ENCODE measurements around the gene CEP83. TPM values are rescaled to one million over a fixed set of nuclear protein-coding genes. Genes with fewer than 3 reads are reported as not detected.

Gene CEP83
- polyA plus RNA-seq, 1 donor from 2014 or later: 19.5 TPM

DNA sequence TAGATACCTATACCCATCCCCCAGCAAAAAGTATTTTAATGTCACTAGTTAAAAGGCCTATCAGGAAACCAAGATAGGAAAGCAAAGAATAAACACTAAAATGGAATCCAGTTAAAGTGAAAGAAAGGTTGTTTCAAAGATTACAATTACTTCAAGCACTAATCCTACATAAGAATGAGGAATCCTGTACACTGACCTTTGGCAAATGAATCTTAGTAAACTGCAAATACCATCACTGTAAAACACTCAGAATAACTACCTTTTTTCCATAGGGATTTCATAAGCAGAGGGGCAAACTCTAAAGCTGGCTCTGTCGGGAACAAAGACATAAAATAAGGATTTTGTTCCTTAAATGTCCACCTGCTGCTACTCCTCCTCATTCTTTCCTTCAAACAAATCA is 25.9 kb downstream of the CEP83 start:
- H2AFZ ChIP-seq (ENCODE audit: low read depth, low read length): no peak overlapping the region
- no peak for TF ChIP-seq SMC3 (conservative IDR thresholded peaks at IDR 0.05; ENCODE audit: poor library complexity)
- TF ChIP-seq, protein P1, sequence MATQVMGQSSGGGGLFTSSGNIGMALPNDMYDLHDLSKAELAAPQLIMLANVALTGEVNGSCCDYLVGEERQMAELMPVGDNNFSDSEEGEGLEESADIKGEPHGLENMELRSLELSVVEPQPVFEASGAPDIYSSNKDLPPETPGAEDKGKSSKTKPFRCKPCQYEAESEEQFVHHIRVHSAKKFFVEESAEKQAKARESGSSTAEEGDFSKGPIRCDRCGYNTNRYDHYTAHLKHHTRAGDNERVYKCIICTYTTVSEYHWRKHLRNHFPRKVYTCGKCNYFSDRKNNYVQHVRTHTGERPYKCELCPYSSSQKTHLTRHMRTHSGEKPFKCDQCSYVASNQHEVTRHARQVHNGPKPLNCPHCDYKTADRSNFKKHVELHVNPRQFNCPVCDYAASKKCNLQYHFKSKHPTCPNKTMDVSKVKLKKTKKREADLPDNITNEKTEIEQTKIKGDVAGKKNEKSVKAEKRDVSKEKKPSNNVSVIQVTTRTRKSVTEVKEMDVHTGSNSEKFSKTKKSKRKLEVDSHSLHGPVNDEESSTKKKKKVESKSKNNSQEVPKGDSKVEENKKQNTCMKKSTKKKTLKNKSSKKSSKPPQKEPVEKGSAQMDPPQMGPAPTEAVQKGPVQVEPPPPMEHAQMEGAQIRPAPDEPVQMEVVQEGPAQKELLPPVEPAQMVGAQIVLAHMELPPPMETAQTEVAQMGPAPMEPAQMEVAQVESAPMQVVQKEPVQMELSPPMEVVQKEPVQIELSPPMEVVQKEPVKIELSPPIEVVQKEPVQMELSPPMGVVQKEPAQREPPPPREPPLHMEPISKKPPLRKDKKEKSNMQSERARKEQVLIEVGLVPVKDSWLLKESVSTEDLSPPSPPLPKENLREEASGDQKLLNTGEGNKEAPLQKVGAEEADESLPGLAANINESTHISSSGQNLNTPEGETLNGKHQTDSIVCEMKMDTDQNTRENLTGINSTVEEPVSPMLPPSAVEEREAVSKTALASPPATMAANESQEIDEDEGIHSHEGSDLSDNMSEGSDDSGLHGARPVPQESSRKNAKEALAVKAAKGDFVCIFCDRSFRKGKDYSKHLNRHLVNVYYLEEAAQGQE (IDR thresholded peaks at IDR 0.05; ENCODE audit: borderline replicate concordance): no peak
- TF ChIP-seq EZH2 (IDR thresholded peaks at IDR 0.05; ENCODE audit: borderline replicate concordance, insufficient read depth, low read length, poor library complexity, severe bottlenecking): no peak
- no peak for TF ChIP-seq EP300 (conservative IDR thresholded peaks at IDR 0.05; ENCODE audit: poor library complexity, severe bottlenecking)
- TF ChIP-seq TAF1 (IDR thresholded peaks at IDR 0.05; ENCODE audit: low read depth): no peak
- no peak for TF ChIP-seq POLR2AphosphoS5 (IDR thresholded peaks at IDR 0.05)
- no peak for TF ChIP-seq MXI1 (conservative IDR thresholded peaks at IDR 0.05; ENCODE audit: poor library complexity, severe bottlenecking)
- TF ChIP-seq RAD21 (conservative IDR thresholded peaks at IDR 0.05): no peak
- TF ChIP-seq, protein P2, sequence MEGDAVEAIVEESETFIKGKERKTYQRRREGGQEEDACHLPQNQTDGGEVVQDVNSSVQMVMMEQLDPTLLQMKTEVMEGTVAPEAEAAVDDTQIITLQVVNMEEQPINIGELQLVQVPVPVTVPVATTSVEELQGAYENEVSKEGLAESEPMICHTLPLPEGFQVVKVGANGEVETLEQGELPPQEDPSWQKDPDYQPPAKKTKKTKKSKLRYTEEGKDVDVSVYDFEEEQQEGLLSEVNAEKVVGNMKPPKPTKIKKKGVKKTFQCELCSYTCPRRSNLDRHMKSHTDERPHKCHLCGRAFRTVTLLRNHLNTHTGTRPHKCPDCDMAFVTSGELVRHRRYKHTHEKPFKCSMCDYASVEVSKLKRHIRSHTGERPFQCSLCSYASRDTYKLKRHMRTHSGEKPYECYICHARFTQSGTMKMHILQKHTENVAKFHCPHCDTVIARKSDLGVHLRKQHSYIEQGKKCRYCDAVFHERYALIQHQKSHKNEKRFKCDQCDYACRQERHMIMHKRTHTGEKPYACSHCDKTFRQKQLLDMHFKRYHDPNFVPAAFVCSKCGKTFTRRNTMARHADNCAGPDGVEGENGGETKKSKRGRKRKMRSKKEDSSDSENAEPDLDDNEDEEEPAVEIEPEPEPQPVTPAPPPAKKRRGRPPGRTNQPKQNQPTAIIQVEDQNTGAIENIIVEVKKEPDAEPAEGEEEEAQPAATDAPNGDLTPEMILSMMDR (IDR thresholded peaks at IDR 0.05; ENCODE audit: poor library complexity, severe bottlenecking): no peak
- H3K4me3 ChIP-seq (ENCODE audit: low read length): no peak overlapping the region
- H3K36me3 ChIP-seq (ENCODE audit: insufficient read depth, low read length): no peaks in the 10 kb centered on the region
- H3F3A ChIP-seq (ENCODE audit: insufficient read depth, low read length, poor library complexity, severe bottlenecking): no peaks in the 10 kb centered on the region
- no peaks in the 10 kb centered on the region for H3K9me3 ChIP-seq (ENCODE audit: low read length)
- no peaks in the 10 kb centered on the region for H3K79me2 ChIP-seq (replicated peaks; ENCODE audit: insufficient read depth, low read length)
- H3K27ac ChIP-seq (ENCODE audit: low read length): no peak overlapping the region
- H3K27me3 ChIP-seq (ENCODE audit: insufficient read depth, low read depth, low read length): no peaks in the 10 kb centered on the region
- no peak overlapping the region for H3K9ac ChIP-seq (ENCODE audit: low read length)
- H3K4me2 ChIP-seq (ENCODE audit: low read length): no peak overlapping the region
- no peaks in the 10 kb centered on the region for H3K9me2 ChIP-seq (ENCODE audit: insufficient read depth, low read length)
- H4K20me1 ChIP-seq (ENCODE audit: insufficient read depth): no peaks in the 10 kb centered on the region

DNA sequence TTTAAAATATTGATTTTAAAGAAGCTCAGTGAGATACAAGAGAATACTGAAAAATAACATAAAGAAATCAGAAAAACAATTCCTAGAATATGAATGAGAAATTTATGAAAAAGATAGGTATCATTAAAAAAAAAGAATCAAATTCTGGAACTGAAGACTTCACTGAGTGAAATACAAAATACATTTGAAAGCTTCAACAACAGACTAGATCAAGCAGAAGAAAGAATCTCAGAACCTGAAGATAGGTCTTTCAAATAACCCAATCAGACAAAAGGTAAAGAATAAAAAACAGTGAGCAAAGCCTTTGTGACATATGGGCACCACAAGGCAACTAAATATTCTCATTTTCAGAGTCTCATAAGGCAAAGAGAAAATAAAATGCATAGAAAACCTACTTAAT is 29.4 kb downstream of the CEP83 start:
- no peaks in the 10 kb centered on the region for H3K36me3 ChIP-seq (ENCODE audit: insufficient read depth, low read length)
- no peak overlapping the region for H3K4me3 ChIP-seq (ENCODE audit: low read length)
- H2AFZ ChIP-seq (ENCODE audit: low read depth, low read length): no peak overlapping the region
- no peaks in the 10 kb centered on the region for H3K9me3 ChIP-seq (ENCODE audit: low read length)
- H3K9ac ChIP-seq (ENCODE audit: low read length): no peak overlapping the region
- H3K9me2 ChIP-seq (ENCODE audit: insufficient read depth, low read length): no peaks in the 10 kb centered on the region
- H3K27ac ChIP-seq (ENCODE audit: low read length): no peak overlapping the region
- no peak overlapping the region for H3K4me2 ChIP-seq (ENCODE audit: low read length)
- no peaks in the 10 kb centered on the region for H3K27me3 ChIP-seq (ENCODE audit: insufficient read depth, low read depth, low read length)
- H3F3A ChIP-seq (ENCODE audit: insufficient read depth, low read length, poor library complexity, severe bottlenecking): no peaks in the 10 kb centered on the region
- H3K79me2 ChIP-seq (replicated peaks; ENCODE audit: insufficient read depth, low read length): no peaks in the 10 kb centered on the region
- no peaks in the 10 kb centered on the region for H4K20me1 ChIP-seq (ENCODE audit: insufficient read depth)
- no peak for TF ChIP-seq EZH2 (IDR thresholded peaks at IDR 0.05; ENCODE audit: borderline replicate concordance, insufficient read depth, low read length, poor library complexity, severe bottlenecking)
- no peak for TF ChIP-seq SMC3 (conservative IDR thresholded peaks at IDR 0.05; ENCODE audit: poor library complexity)
- no peak for TF ChIP-seq MXI1 (conservative IDR thresholded peaks at IDR 0.05; ENCODE audit: poor library complexity, severe bottlenecking)
- TF ChIP-seq TAF1 (IDR thresholded peaks at IDR 0.05; ENCODE audit: low read depth): no peak
- no peak for TF ChIP-seq RAD21 (conservative IDR thresholded peaks at IDR 0.05)
- TF ChIP-seq, protein P1 (IDR thresholded peaks at IDR 0.05; ENCODE audit: borderline replicate concordance): no peak
- no peak for TF ChIP-seq EP300 (conservative IDR thresholded peaks at IDR 0.05; ENCODE audit: poor library complexity, severe bottlenecking)
- TF ChIP-seq, protein P2 (IDR thresholded peaks at IDR 0.05; ENCODE audit: poor library complexity, severe bottlenecking): no peak
- no peak for TF ChIP-seq POLR2AphosphoS5 (IDR thresholded peaks at IDR 0.05)

Measured in neural cell (in vitro differentiated cells).